ENCODE data around the gene ANKRD22.

Gene ANKRD22

DNA sequence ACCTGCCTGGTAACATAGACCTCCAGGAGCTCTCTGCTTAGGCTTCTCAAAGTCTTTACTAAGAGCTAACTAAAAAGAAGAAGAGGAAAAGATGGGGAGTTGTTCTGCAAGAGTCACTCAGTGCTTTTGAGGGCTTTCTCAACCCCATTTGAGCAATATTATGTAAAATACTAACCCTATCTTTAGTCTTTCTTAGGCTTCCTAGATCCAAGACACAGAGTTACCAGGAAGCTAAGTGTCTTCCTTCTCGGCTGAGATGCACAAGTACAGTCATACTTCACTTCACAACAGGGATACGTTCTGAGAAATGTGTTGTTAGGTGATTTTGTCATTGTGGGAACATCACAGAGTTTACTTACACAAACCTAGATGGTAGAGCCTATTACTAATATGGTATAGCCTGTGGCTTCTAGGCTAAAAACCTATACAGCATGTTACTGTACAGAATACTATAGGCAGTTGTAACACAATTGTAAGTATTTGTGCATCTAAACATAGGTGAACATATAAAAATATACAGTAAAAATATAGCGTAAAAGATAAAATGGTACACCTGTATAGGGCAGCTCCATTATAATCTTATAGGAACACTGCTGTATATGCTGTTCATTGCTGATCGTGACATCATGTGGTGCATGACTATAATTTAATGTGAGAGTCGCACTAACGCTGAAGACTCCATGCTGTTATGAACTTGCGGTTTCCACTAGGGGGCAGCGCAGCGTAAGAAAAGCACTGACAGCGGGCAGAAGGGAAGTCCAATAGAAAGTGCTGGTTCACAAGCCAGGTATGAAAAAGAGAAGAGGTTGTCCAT lies 16.3 kb downstream of the ANKRD22 start:
- peak; percentile 89 for DNase-seq (ENCODE audit: low spot score)

DNA sequence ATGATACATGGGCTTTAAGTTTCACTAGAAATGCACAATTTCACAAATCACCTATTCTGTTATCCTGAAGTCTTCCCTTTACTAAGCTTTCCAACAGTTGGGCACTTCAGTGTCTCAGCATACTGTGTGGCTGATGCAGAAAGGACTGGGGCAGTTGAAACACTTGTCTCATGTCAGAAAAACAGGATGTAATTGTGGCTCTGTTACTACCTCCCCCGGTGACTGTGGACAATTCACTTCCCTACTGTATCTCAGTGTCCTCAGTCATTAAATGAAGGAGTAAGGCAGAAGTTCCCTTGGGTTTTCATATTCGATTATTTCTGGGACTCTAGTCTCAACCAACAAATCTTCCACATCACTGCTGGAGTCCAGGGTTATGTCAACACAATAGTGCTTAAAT lies 17.9 kb downstream of the ANKRD22 start:
- DNase-seq (ENCODE audit: low spot score): no peak

DNA sequence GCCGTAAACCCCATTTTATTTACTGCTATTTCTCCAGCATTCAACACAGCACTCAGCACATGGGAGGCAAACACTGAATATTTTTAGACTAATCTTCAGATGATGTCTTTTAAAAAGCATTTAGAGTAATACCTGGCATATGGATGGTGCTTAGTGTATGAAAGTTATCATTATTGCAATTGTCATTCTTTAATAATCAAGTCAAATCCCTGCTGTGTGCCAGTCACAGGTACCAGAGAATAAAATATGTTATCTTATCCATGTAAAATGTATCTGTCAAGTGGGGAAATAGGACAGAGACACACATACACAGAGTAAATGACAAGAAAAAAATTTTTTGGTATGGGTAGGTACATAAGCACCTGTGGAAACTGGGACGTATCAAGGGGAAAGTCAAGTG lies 18.5 kb downstream of the ANKRD22 start:
- DNase-seq (ENCODE audit: low spot score): no peak

DNA sequence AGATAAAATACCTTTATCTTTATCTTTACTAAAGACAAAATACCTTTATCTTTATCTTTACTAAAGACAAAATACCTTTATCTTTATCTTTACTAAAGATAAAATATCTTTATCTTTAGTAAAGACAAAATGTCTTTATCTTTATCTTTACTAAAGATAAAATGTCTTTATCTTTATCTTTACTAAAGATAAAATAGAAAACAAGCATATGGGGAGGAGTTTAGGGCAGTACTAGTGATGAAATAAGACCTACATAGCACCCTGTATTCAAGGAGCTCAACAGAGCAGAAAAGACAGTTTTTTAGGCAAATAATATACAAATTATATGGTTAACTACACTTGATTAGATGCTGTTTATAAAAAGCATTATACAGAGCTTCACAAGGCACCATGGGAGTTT lies 19.3 kb downstream of the ANKRD22 start:
- DNase-seq (ENCODE audit: low spot score): no peak

DNA sequence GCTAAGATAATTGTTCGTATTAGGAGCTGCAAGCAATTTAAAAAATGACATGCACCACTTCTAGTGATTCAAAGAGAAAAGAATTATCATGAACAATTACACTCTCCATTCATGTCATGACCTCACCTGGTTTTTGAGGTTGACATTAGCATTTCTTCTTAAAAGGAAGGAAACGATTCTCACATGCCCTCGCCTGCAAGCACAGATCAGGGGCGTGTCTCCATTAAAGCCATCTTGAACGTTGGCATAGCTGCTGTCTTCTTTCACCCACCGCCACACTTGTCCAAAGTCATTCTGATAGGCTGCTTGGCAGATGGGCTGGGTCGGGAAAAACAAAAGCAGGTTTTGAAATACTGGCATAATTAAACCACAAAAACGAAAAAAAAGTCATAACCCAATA lies 19.9 kb downstream of the ANKRD22 start:
- DNase-seq (ENCODE audit: low spot score): no peak

DNA sequence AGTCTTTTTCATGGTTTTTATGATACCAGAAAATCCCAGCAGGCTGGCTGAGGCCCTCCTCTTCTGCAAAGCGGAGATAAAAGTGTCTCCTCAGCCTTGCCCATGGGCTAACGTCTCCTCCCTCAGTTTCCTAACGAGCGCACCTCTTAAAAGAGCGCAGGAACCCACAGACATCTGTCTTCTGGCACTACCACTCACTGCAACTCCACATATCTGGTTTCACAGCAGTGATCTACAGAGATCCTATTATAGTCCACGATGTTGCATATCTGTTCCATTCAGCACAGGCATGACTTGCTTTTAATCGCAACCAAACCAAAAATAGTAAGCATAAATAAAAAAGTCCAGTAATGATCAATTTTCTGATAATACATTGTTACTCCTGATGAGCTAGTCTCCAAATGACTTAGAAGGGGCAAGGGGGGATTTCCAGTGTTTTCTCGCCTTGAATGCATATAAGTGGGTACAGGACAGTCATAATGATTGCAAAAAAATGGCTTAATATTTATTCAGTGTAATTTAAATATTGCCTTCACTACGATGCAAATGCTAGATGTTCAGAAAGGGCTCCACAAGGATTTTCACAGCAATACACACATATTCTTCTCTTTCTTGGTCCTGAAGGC lies 20.9 kb downstream of the ANKRD22 start:
- no peak for DNase-seq (ENCODE audit: low spot score)

DNA sequence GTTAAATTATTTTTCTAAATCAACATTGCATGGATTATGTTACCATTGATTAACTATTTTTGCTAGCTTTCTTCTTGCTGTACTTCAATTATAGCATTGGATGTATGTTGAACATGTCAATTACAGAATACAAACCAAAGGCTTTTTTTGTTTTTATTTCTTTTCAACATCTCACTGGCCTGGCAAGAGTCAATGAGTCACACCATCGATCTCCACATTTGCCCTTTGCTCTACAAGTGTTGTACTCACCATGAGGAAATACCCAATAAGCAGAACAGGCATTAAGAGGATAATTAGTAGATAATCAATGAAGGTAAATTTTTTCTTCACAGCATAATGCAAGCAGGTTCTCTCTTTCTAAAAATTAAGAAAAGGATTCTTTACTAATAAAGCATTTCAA lies 23.3 kb downstream of the ANKRD22 start:
- no peak for DNase-seq (ENCODE audit: low spot score)

DNA sequence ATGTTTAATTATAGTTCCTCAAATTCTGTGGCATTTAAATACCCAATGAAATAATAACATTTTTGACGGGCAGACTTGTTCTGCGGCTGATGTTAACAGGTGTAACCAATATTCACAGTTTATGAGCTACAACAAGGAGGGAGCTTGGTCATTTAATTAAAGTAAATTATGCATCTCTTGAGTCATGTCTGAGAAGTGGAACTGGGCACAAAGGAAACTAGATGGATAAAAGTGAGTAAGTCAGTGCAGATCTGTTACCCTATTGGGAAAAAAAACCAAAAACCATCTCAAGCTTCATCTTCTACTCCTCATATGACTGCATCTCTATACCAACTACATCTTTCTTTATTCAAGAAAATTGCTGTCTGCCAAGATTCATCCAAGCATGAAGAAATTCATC lies 24.0 kb downstream of the ANKRD22 start:
- DNase-seq (ENCODE audit: low spot score): no peak

DNA sequence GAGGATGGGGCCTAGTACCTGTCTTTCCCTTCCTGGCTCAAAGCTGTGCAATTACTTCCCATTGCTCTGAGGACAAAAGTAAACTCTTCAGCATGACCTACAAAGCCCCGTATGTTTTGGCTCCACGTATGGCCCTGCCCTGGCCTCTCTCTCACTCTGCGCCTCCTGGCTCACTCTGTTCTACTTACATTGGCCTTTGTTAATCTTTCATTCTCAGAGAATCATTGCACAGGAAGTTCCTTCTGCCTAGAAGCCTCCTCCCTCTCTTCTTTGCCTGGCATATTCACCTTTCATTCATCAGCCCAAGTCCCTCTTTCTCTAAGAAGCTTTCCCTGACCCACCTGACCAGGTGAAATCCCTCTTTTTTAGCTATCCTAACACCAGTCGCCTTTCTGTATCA lies 25.3 kb downstream of the ANKRD22 start:
- no peak for DNase-seq (ENCODE audit: low spot score)

DNA sequence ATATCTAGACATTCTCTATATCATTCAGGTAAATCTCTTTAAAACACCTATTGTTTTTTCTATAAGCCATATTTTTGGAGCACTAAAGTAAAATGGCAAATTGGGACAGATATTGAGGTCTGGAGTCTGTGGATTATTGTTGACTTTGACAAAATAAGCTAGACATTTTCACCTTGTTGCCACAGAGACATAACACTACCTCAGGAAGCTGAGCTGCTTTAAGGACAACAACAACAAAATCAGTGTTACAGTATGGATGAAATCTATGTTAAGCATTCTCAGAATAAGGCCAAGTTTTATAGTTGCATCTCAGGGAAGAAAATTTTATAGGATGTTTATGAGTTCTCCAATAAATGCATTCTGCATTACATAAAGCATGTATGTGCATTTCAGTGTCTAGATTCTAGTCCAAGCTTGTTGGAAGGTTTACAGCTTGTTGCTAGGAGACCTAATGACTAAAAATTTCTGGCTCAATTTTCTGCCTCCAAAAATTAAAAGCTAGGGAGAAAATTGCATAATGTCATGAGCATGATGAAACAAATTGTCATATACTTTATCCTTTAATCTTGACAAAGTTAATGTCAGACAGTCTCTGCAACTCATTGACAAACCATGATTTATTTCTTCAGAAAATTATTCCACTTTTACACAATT lies 30.8 kb downstream of the ANKRD22 start:
- peak; percentile 22 for DNase-seq (ENCODE audit: low spot score)

DNA sequence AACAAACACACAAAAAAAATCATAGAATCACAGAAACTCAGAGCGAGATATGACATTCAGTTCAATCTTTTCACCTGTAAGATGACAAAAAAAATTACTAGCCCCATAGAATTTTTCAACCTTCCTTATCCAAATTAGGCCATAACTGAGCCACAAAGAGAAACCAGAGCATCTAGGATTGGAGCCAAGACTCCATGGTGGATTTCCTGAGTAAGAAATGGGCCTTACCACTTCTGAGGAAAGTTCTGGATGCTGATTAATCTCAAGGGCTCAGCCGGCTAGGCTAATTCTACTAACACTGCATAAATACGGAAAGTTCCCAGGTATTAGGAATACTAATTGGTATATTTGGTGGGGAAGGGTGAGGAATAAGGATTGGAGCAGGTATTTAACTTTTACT lies 32.4 kb downstream of the ANKRD22 start:
- no peak for DNase-seq (ENCODE audit: low spot score)

DNA sequence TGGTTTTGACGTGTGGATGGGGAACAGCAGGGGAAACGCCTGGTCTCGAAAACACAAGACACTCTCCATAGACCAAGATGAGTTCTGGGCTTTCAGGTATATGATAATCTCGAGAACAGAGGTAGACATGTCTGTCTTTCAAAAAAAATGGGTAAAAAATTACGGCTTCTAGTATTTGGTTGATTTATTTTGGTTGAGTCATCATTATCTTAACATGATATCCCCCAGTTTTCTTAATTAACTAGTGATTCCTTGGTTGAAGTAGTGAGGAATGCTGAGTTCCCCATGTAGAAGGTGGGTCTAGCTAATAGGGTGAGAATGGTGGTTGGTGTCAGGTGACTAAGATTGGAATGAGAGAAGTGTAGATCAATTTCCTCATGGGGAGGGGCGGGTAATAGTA lies 38.4 kb downstream of the ANKRD22 start:
- DNase-seq (ENCODE audit: low spot score): no peak

DNA sequence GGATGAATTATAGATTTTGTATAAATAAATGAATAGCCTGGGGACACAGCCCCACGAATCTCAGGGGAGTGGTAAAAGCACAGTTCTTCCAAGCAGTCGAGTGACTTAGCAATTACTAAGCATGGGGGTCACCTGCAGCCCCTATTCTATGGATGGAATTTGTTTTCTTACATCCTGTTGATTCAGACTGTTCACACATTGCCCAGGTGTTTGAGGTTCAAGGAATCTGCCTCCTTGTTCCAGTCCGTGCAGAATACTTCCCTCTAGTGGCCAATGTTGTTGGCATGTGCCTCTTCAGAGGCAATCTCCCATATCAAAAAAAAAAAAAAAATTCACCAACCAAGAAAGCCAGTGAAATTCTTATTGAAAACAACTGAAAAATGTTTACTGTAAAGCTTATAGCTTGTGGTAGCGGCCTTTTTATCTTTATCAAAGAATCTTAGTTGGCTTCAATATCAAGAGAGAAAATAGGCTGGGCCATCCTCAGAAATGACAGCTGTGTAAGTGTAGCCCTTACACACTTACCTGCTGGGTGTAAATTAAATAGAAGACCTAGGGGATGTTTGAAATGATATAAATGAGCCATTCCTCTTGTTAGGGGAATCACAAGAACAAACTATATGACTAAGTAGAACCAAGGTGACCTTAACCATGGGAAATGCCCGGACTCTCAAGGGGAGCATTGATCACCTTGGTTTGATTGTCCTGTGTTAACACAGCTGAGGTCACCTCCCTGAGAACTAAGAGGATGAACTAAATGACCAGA lies 41.3 kb downstream of the ANKRD22 start:
- DNase-seq (ENCODE audit: low spot score): peak; percentile 69

DNA sequence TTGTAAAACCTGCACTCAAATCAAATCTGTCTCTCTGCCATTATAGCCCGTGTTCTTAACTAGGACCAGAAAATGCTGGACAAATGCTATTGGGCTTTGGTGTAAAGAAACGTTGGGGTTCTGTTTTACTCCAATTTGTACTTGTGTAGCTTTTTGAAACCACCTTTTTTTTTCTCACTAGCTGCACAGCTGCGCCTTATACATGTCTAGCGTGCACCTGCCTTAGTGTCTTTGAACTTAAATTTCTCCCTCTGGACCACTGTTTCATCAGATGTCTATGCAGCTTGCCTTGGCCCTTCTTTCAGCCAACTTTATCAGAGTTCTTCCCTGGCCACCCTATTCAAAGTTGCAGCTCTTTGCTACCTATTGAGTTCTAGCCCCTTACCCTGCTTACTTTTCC lies 42.0 kb downstream of the ANKRD22 start:
- no peak for DNase-seq (ENCODE audit: low spot score)

DNA sequence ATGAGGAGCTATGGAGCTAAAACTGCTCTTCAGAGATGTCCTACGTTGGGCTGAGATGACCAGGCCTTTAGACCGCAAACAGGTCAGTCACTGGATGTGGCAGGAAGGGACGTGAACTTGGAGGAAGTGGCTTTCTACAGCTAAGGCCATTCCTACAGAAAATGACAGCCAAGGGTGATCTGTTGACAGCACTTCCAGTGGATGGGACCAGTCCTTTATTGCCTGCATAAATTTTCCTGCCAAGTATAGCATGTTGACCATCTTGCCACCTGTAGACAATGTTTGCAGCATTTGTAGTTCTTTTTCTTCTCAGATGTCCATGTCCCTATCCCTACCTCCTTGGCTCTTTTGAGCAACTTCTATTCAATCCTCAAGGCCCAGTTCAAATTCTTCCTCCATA lies 45.7 kb downstream of the ANKRD22 start:
- no peak for DNase-seq (ENCODE audit: low spot score)

DNA sequence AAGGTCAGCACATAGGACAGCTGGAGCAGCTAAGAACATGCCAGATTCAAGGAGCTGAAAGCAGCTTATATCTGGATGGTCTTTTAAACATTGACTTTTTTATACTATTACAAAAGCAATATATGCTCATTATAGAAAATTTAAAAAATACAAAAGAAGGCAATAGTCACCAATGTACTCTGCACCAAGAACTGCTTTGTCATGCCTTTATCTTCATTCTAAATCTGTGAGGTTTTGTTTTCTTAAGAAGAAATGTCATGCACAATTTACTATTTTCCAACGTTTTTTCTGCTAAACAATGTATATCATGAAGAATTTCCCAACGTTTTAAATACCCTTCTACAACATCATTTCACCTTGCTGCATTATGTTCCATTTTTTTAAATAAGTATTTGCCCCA lies 46.3 kb downstream of the ANKRD22 start:
- DNase-seq (ENCODE audit: low spot score): no peak

DNA sequence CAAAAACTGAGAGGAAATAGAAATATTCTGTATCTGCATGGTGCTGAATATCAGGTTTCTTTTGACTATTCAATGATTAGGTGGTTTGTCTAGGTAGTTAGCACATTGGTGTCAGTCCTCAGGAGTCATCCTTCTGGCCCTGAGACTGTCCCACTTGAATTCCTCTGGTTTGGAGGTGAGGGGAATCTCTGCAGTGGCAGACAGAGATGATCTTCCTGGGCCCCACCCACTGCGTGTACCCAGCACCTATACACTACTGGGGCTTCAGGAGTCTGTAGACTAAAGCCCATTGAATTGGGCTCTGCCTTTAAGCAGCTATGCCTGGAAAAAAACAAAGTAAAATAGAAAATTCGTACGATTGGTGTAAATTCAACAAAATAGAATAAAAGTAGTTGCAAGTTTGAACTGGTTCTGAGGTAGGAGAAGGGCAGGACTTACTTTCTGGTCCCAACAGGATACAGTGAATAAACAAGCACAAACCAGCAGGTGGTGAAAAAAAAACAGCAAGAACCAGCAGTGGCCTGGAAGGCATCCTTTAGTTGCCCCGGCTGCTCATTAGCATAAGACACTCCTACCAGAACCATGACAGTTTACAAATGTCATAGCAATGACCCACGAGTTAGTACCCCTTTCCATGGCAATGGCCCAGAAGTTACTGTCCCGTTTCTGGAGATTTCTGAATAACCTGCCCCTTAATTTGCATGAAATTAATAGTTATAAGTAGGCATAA lies 47.4 kb downstream of the ANKRD22 start:
- DNase-seq (ENCODE audit: low spot score): no peak

DNA sequence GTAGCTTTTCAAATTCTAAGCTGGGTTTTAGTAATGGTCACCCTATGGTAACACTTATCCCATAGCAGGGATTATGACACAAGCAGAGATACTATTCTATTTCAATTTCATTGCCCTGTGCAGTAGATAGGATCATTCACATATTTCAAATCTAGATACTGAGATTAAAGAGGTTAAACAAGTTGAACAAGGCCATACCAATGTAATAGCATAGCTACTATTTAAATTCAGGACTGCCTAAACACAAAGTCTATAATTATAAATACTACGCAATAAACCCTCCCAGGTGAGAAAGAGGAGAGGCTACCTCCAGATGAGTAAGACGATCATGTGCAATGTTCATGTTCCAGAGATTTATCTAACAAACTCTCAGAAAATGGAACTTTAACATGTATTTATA lies 48.0 kb downstream of the ANKRD22 start:
- DNase-seq (ENCODE audit: low spot score): no peak

DNA sequence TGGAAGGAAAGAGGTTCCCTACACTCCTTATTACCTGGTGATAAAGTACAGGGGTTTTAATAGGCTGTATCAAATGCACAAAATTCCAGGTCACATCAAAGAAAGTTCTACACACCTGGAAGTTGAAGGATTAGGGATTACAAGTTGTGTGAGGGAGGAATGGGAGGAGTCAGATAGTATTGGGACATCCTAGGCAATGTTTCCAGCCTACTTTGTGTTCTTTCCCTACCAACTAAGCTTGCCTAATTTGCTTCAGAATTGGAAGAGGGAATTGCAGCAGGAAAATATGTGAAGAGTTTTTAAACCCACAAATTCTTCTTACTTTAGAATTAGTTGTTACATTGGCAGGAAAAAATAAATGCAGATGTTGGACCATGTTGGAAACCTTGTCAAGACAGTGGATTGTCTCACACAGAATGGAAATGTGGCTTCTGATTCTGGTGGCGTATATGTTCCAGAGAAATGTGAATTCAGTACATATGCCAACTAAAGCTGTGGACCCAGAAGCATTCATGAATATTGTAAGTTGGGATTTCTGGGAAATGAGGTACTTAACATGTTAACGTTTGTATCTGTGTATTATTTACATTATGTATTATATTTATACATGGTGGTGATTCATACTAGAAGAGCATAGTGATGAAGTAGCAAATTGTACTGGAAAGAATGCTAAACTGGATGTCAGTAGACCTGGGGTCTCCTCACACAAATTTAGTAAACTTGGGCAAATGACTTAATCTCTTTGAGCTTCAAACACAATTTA lies 48.9 kb downstream of the ANKRD22 start, which contains the start of gene LIPM:
LIPM (plus strand) TSS at position 208 of the 763 bp plus-strand sequence; CDS start at position 375, 167 bp downstream.
- DNase-seq (ENCODE audit: low spot score): no peak

DNA sequence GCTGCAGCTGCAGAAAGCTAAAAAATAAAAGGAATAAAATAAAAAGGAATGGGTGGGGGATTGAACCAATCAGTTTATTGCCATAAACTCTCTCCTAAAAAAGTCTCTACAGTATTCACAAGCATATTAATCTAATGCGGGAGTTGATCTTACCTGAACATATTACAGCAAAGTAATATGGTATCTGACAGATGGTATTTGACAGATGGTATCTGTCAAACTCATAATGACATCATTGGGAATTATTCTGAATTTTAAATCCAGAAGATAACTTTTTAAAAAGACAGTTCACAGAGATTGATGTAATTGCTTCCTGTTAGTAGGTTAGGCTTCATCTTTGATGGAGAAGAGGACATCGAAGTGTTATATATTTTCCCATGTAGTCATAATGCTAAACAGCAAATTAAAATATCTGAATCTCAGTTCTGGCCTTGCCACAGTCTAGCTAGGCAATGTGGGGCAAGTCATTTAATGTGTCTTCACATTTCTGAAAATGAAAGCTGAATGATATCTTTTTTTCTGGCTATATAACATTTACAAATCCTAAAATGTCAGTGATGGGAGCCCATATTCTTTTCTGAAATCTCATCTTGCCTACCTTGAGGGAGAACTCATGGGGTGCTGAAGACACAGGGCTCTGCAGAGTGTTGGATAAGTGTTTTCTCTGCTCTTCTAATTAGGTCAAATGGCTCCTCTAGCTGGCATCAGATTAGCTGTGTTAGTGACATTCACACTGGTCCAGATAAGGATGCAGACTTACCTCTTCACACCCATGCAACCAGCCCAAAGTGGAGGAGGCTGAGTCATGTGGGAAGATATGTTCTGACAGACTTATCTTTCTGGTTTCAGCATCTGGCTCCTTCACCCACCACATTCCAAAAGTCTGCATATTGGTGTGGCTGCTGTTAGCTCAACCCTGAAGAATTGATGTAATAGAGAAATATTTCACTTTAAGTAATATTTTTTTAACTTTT lies 51.2 kb downstream of the ANKRD22 start:
- no peak for DNase-seq (ENCODE audit: low spot score)
